RKO (cell line): Measurements from ENCODE around the gene ATF7IP2.
"Not testable (repeated sequence)": the region's sequence is repeated elsewhere in the genome, so short reads cannot be mapped to it uniquely, and the experiment has no call there.

Experiments
- DNase-seq: peaks from one replicate; pipeline ENCODE4 v3.0.0-alpha.2; 2016; ENCODE audit warnings: low spot score

Gene ATF7IP2

GRCh38 chr16:10385725-10386516 is at the start of gene ATF7IP2:
Gene ATF7IP2, plus strand, starts transcription at chr16:10386061. Its CDS starts 44,560 bp downstream, at chr16:10430621.
- peak; percentile 93 for DNase-seq

- no peak for DNase-seq
Observed at GRCh38 chr16:10338426-10338825, 47.4 kb upstream of the ATF7IP2 start.

GRCh38 chr16:10339777-10340732 is 45.8 kb upstream of the ATF7IP2 start:
- no peak for DNase-seq

- no peak for DNase-seq
Observed at GRCh38 chr16:10343124-10343760, 42.6 kb upstream of the ATF7IP2 start.

GRCh38 chr16:10344699-10345098 is 41.2 kb upstream of the ATF7IP2 start:
- DNase-seq = not testable (repeated sequence)

GRCh38 chr16:10345629-10346028 is 40.2 kb upstream of the ATF7IP2 start:
- no peak for DNase-seq

- no peak for DNase-seq
Observed at GRCh38 chr16:10349851-10350250, 36.0 kb upstream of the ATF7IP2 start.

- no peak for DNase-seq
Observed at GRCh38 chr16:10352262-10352661, 33.6 kb upstream of the ATF7IP2 start.

- no peak for DNase-seq
Observed at GRCh38 chr16:10355589-10355988, 30.3 kb upstream of the ATF7IP2 start.

GRCh38 chr16:10356870-10357842 is 28.7 kb upstream of the ATF7IP2 start:
- no peak for DNase-seq

- not testable (repeated sequence) for DNase-seq
Observed at GRCh38 chr16:10361747-10362076, 24.1 kb upstream of the ATF7IP2 start.

- DNase-seq = no peak
Observed at GRCh38 chr16:10362077-10362863, 23.6 kb upstream of the ATF7IP2 start.

GRCh38 chr16:10362864-10363197 is 23.0 kb upstream of the ATF7IP2 start:
- not testable (repeated sequence) for DNase-seq

GRCh38 chr16:10366619-10367018 is 19.2 kb upstream of the ATF7IP2 start:
- DNase-seq = not testable (repeated sequence)

GRCh38 chr16:10367616-10368188 is 18.2 kb upstream of the ATF7IP2 start:
- no peak for DNase-seq

- DNase-seq = peak; percentile 11
Observed at GRCh38 chr16:10368969-10369551, 16.8 kb upstream of the ATF7IP2 start.

- DNase-seq = no peak
Observed at GRCh38 chr16:10370096-10370726, 15.7 kb upstream of the ATF7IP2 start.

- no peak for DNase-seq
Observed at GRCh38 chr16:10371592-10371991, 14.3 kb upstream of the ATF7IP2 start.

GRCh38 chr16:10373556-10373955 is 12.3 kb upstream of the ATF7IP2 start:
- DNase-seq = no peak
